ENCODE data around the gene HIF3A.

DNA sequence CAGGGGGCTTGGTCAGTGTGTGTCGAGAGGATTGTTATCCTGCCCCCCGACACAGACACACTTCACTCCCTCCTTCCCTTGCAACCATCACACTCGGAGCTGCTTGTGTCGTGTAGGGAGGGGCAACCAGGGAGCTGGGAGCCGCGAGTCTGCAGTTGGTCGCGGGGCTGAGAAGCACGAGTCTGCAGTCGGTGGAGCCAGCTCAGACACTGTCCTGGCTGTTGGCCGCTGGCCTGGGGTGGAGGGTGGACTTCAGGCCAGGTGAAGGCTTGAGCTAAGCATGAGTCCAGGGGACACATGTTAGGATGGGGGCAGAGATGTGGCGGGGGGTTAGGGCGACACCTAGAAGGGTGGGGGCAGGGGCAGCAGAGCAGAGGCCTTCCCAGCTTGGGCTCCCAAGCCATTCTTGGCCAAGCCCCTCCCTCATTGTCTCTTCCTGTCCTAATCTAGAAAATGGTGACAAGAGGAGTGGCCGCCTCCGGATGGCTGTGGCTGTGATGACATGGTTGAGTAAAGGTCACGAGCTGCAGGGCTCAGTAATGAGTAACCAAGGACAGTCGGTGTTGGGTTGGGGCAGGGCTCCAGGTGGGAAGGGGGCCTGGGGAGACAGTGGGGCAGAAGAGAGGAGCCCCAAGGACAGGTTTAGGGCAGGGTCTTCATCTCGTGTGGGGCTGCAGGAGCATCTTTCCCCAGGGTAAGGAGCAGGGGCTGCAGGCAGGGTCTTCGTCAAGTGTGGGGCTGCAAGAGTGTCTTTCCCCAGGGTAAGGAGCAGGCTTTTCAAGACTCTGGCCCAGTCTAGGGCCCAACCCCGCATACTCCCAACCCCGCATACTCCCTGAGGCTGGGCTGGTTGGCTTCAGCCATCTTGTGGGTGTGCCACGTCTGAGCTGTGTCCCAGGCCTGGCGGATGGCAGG lies 58.6 kb downstream of the HIF3A start:
- TF ChIP-seq POLR2AphosphoS5 (IDR thresholded peaks at IDR 0.05) (no peak), POLR2A (IDR thresholded peaks at IDR 0.05) (no peak)
- TF ChIP-seq, protein P1, sequence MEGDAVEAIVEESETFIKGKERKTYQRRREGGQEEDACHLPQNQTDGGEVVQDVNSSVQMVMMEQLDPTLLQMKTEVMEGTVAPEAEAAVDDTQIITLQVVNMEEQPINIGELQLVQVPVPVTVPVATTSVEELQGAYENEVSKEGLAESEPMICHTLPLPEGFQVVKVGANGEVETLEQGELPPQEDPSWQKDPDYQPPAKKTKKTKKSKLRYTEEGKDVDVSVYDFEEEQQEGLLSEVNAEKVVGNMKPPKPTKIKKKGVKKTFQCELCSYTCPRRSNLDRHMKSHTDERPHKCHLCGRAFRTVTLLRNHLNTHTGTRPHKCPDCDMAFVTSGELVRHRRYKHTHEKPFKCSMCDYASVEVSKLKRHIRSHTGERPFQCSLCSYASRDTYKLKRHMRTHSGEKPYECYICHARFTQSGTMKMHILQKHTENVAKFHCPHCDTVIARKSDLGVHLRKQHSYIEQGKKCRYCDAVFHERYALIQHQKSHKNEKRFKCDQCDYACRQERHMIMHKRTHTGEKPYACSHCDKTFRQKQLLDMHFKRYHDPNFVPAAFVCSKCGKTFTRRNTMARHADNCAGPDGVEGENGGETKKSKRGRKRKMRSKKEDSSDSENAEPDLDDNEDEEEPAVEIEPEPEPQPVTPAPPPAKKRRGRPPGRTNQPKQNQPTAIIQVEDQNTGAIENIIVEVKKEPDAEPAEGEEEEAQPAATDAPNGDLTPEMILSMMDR (IDR thresholded peaks at IDR 0.05) = no peak
